SK-N-SH treated with all-trans-retinoic acid at 6 μM for 48 hours (cell line): ENCODE data around the gene STK32A.
A peak's percentile ranks its signal among the peaks of the same experiment; 100 is the strongest.

ENCODE experiments used
- ATAC-seq: fragments of 200-7000 bp; cut with Tn5 transposase; 3 replicates; pipeline ENCODE4 v1.9.1; 2020; ENCODE audit warnings: mild to moderate bottlenecking, moderate library complexity
- ARNTL ChIP-seq: fragments of 450-650 bp; formaldehyde crosslinking; IDR thresholded peaks from 2 replicates; pipeline ENCODE4 v1.5.0; 2020; ENCODE audit warnings: low read depth, mild to moderate bottlenecking, moderate library complexity, borderline replicate concordance
- BACH2 ChIP-seq: fragments of 250-450 bp; sonication (Bioruptor Pico); IDR thresholded peaks from 2 replicates; pipeline ENCODE4 v1.9.0; 2021; ENCODE audit warnings: mild to moderate bottlenecking, borderline replicate concordance
- CREB5 ChIP-seq: fragments of 250-450 bp; sonication (Bioruptor Pico); IDR thresholded peaks from 2 replicates; pipeline ENCODE4 v1.5.1; 2020; ENCODE audit warnings: low read depth, mild to moderate bottlenecking, moderate library complexity
- CSDC2 ChIP-seq: fragments of 250-450 bp; sonication (Bioruptor Pico); IDR thresholded peaks from 2 replicates; pipeline ENCODE4 v1.5.0; 2020; ENCODE audit warnings: mild to moderate bottlenecking, moderate library complexity
- CSRNP3 ChIP-seq: fragments of 250-450 bp; sonication (Bioruptor Pico); IDR thresholded peaks from 2 replicates; pipeline ENCODE4 v1.5.1; 2021; ENCODE audit warnings: mild to moderate bottlenecking, moderate library complexity
- GLIS3 ChIP-seq: fragments of 250-450 bp; sonication (Bioruptor Pico); IDR thresholded peaks from 2 replicates; pipeline ENCODE4 v1.5.0; 2020; ENCODE audit warnings: mild to moderate bottlenecking, moderate library complexity
- OSR1 ChIP-seq: fragments of 250-450 bp; sonication (Bioruptor Pico); IDR thresholded peaks from 2 replicates; pipeline ENCODE4 v1.8.0; 2022; ENCODE audit warnings: moderate library complexity, mild to moderate bottlenecking, inconsistent platforms
- POU6F1 ChIP-seq: fragments of 250-450 bp; sonication (Bioruptor Pico); IDR thresholded peaks from 2 replicates; pipeline ENCODE4 v1.8.0; 2021; ENCODE audit warnings: low read depth, mild to moderate bottlenecking, moderate library complexity, borderline replicate concordance
- PPARA ChIP-seq: fragments of 250-450 bp; sonication (Bioruptor Pico); IDR thresholded peaks from 2 replicates; pipeline ENCODE4 v1.5.0; 2020; ENCODE audit warnings: mild to moderate bottlenecking, borderline replicate concordance
- RARB ChIP-seq: fragments of 250-450 bp; sonication (Bioruptor Pico); IDR thresholded peaks from 2 replicates; pipeline ENCODE4 v1.8.0; 2021; ENCODE audit warnings: mild to moderate bottlenecking, moderate library complexity
- SNAI2 ChIP-seq: fragments of 250-450 bp; sonication (Bioruptor Pico); IDR thresholded peaks from 2 replicates; pipeline ENCODE4 v1.5.0; 2020; ENCODE audit warnings: mild to moderate bottlenecking, moderate library complexity
- TCF4 ChIP-seq: fragments of 250-450 bp; sonication (Bioruptor Pico); IDR thresholded peaks from 2 replicates; pipeline ENCODE4 v1.8.0; 2021; ENCODE audit warnings: mild to moderate bottlenecking, moderate library complexity, borderline replicate concordance
- TSHZ2 ChIP-seq: fragments of 250-450 bp; sonication (Bioruptor Pico); IDR thresholded peaks from 2 replicates; pipeline ENCODE4 v1.5.0; 2020; ENCODE audit warnings: mild to moderate bottlenecking, moderate library complexity
- ZC3H10 ChIP-seq: fragments of 250-450 bp; sonication (Bioruptor Pico); IDR thresholded peaks from 2 replicates; pipeline ENCODE4 v1.5.1; 2021; ENCODE audit warnings: mild to moderate bottlenecking, moderate library complexity
- ZFP3 ChIP-seq: fragments of 250-450 bp; sonication (Bioruptor Pico); IDR thresholded peaks from 2 replicates; pipeline ENCODE4 v1.5.0; 2020; ENCODE audit warnings: mild to moderate bottlenecking, moderate library complexity
- ZFP30 ChIP-seq: fragments of 450-650 bp; formaldehyde crosslinking; IDR thresholded peaks from 2 replicates; pipeline ENCODE4 v1.5.0; 2022; ENCODE audit warnings: mild to moderate bottlenecking, moderate library complexity
- ZNF565 ChIP-seq: fragments of 450-650 bp; formaldehyde crosslinking; conservative IDR thresholded peaks from 2 replicates; pipeline ENCODE4 v1.5.0; 2020; ENCODE audit warnings: low read depth, mild to moderate bottlenecking, moderate library complexity
- ZNF70 ChIP-seq: fragments of 450-650 bp; formaldehyde crosslinking; IDR thresholded peaks from 2 replicates; pipeline ENCODE4 v1.5.0; 2020; ENCODE audit warnings: mild to moderate bottlenecking, moderate library complexity
- TF ChIP-seq, protein P1 (sequence below): fragments of 250-450 bp; sonication (Bioruptor Pico); IDR thresholded peaks from 2 replicates; pipeline ENCODE4 v1.8.0; 2020; ENCODE audit warnings: mild to moderate bottlenecking, moderate library complexity, borderline replicate concordance

STK32A gene

DNA sequence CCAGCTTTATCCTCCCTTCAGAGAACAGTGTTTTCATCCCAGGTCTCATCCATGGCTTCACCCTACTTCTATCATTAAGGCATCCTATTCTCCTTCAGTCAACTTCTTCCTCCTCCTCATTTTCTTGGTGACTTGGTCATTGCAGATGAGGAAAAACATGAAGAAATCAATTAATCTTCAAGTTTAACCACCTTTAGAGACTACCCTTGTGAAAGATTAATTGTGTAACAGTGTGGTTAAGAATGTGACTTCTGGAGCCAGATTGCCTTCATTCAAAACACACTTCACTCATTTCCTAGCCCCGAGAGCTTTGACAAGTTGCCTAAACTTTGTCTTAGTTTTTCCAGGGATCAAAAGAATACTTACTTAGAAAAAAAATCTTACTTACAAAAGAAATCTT lies 110.0 kb downstream of the STK32A start:
- TF ChIP-seq ZFP3 = no peak
- TF ChIP-seq ZNF565 = no peak
- no peak for TF ChIP-seq CREB5 (CRISPR knock-in tag)
- TF ChIP-seq OSR1 (CRISPR knock-in tag) = no peak
- TF ChIP-seq POU6F1 (CRISPR knock-in tag) = no peak
- TF ChIP-seq CSDC2 (CRISPR knock-in tag) = no peak
- no peak for TF ChIP-seq ZNF70
- ATAC-seq = no peak

DNA sequence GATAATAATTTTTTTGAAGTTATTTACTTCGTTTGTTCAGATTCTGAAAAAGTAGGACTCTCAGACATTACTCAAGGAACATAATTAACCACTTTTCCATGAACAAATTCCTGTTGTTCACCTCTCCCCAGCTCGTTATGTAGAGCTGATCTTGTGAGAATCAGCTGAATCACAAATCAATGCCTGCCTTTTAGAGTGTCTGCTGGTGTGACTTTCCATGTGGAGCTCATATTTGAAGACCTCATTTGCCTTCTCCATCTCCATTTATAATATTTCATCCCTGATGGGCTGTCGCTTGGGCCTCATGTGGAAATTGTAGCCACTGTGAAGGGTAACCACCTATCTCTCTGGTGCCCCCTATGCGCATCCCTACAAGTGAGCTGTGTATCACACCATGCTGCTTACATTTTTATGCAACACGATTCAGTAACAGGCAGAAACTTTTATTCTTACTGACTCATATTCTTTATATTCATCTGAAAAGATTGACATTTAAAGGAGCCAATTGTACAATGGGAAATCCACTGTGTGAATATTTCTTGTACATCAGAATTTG lies 111.3 kb downstream of the STK32A start:
- ATAC-seq = peak; percentile 49; the same call in 1 of the 3 replicates
- no peak for TF ChIP-seq ARNTL (CRISPR knock-in tag)
- TF ChIP-seq ZNF565 = no peak
- TF ChIP-seq ZC3H10 (CRISPR knock-in tag) = no peak
- no peak for TF ChIP-seq ZFP30 (CRISPR knock-in tag)
- TF ChIP-seq ZNF70 = no peak
- no peak for TF ChIP-seq TCF4 (CRISPR knock-in tag)
- TF ChIP-seq POU6F1 (CRISPR knock-in tag) = no peak
- TF ChIP-seq, protein P1, sequence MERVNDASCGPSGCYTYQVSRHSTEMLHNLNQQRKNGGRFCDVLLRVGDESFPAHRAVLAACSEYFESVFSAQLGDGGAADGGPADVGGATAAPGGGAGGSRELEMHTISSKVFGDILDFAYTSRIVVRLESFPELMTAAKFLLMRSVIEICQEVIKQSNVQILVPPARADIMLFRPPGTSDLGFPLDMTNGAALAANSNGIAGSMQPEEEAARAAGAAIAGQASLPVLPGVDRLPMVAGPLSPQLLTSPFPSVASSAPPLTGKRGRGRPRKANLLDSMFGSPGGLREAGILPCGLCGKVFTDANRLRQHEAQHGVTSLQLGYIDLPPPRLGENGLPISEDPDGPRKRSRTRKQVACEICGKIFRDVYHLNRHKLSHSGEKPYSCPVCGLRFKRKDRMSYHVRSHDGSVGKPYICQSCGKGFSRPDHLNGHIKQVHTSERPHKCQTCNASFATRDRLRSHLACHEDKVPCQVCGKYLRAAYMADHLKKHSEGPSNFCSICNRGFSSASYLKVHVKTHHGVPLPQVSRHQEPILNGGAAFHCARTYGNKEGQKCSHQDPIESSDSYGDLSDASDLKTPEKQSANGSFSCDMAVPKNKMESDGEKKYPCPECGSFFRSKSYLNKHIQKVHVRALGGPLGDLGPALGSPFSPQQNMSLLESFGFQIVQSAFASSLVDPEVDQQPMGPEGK (CRISPR knock-in tag) = no peak
- TF ChIP-seq CSDC2 (CRISPR knock-in tag) = no peak
- TF ChIP-seq BACH2 (CRISPR knock-in tag) = no peak
- no peak for TF ChIP-seq RARB (CRISPR knock-in tag)
- TF ChIP-seq CREB5 (CRISPR knock-in tag) = no peak
- no peak for TF ChIP-seq GLIS3 (CRISPR knock-in tag)
- no peak for TF ChIP-seq SNAI2
- no peak for TF ChIP-seq PPARA (CRISPR knock-in tag)
- no peak for TF ChIP-seq CSRNP3 (CRISPR knock-in tag)
- no peak for TF ChIP-seq TSHZ2 (CRISPR knock-in tag)
